ENCODE results near the gene EHD1.

Gene EHD1

DNA sequence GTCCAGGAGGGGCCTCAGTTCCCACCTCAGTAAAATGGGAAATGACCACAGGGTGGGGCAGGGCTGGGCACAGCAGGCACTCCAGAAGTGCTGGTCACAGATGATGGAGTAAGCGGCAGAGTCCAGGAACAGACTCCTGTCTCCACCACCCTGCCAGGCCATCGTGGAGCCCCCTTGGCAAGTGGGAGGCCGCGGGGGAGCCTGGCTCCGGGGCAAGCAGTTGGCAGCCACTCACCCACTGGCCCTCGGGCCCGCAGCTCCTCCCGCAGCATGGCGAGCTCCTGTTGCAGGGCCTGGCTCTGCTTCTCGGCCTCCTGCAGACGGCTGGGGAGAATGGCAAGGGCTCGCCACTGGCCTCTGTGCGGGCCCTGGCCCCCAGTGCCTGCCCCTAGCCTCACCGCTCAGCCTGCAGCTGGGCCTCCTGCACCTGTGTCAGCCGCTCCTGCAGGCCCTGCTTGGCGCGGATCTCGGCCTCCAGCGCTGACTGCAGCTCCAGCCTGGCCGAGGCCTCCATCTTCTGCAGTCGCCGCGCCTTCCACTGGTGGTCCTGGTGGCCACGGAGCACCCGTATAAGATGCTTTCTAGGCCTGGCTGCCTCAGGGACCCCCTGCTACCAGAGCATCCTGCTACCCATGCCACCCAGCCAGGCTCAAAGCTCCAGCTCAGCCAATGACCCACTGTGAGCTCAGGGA lies 44.2 kb downstream of the EHD1 start:
- peaks cover 6% of the 10 kb centered on the region for H3K4me1 ChIP-seq (ENCODE audit: insufficient read depth, low read length, poor library complexity, severe bottlenecking)
- TF ChIP-seq, protein P1, sequence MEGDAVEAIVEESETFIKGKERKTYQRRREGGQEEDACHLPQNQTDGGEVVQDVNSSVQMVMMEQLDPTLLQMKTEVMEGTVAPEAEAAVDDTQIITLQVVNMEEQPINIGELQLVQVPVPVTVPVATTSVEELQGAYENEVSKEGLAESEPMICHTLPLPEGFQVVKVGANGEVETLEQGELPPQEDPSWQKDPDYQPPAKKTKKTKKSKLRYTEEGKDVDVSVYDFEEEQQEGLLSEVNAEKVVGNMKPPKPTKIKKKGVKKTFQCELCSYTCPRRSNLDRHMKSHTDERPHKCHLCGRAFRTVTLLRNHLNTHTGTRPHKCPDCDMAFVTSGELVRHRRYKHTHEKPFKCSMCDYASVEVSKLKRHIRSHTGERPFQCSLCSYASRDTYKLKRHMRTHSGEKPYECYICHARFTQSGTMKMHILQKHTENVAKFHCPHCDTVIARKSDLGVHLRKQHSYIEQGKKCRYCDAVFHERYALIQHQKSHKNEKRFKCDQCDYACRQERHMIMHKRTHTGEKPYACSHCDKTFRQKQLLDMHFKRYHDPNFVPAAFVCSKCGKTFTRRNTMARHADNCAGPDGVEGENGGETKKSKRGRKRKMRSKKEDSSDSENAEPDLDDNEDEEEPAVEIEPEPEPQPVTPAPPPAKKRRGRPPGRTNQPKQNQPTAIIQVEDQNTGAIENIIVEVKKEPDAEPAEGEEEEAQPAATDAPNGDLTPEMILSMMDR (conservative IDR thresholded peaks at IDR 0.05; ENCODE audit: low read length): no peak
- no peak for TF ChIP-seq EZH2phosphoT487 (IDR thresholded peaks at IDR 0.05; ENCODE audit: borderline replicate concordance)
- H3K36me3 ChIP-seq (ENCODE audit: insufficient read depth, low read length): no peaks in the 10 kb centered on the region
- H3F3A ChIP-seq (ENCODE audit: low read depth): no peaks in the 10 kb centered on the region
- no peaks in the 10 kb centered on the region for H3K9me2 ChIP-seq (replicated peaks; ENCODE audit: low read depth, low read length)
- no peaks in the 10 kb centered on the region for H3K9me3 ChIP-seq (ENCODE audit: insufficient read depth, low read depth, low read length)
- H3K4me2 ChIP-seq (ENCODE audit: low read depth, low read length, poor library complexity, severe bottlenecking): no peak overlapping the region
- H2AFZ ChIP-seq (ENCODE audit: low read length): no peak overlapping the region
- H3K79me2 ChIP-seq (ENCODE audit: insufficient read depth, low read length): no peaks in the 10 kb centered on the region
- H4K20me1 ChIP-seq (ENCODE audit: insufficient read depth, low read length, poor library complexity, severe bottlenecking): no peaks in the 10 kb centered on the region
- no peak overlapping the region for H3K4me3 ChIP-seq (ENCODE audit: low read length, poor library complexity, severe bottlenecking)
- no peak overlapping the region for H3K9ac ChIP-seq (ENCODE audit: low read depth, low read length, poor library complexity, severe bottlenecking)
- H3K27me3 ChIP-seq (ENCODE audit: insufficient read depth, low read length, poor library complexity, severe bottlenecking): no peaks in the 10 kb centered on the region

- H3K4me3 ChIP-seq (ENCODE audit: low read length, poor library complexity, severe bottlenecking): no peak overlapping the region
- no peaks in the 10 kb centered on the region for H3K9me2 ChIP-seq (replicated peaks; ENCODE audit: low read depth, low read length)
- no peak overlapping the region for H2AFZ ChIP-seq (ENCODE audit: low read length)
- no peaks in the 10 kb centered on the region for H3K27me3 ChIP-seq (ENCODE audit: insufficient read depth, low read length, poor library complexity, severe bottlenecking)
- no peaks in the 10 kb centered on the region for H3F3A ChIP-seq (ENCODE audit: low read depth)
- H3K79me2 ChIP-seq (ENCODE audit: insufficient read depth, low read length): no peaks in the 10 kb centered on the region
- H3K9ac ChIP-seq (ENCODE audit: low read depth, low read length, poor library complexity, severe bottlenecking): no peak overlapping the region
- H3K4me1 ChIP-seq (ENCODE audit: insufficient read depth, low read length, poor library complexity, severe bottlenecking): peaks cover 6% of the 10 kb centered on the region
- TF ChIP-seq EZH2phosphoT487 (IDR thresholded peaks at IDR 0.05; ENCODE audit: borderline replicate concordance): no peak
- TF ChIP-seq, protein P1 (conservative IDR thresholded peaks at IDR 0.05; ENCODE audit: low read length): no peak
- H3K9me3 ChIP-seq (ENCODE audit: insufficient read depth, low read depth, low read length): no peaks in the 10 kb centered on the region
- no peaks in the 10 kb centered on the region for H4K20me1 ChIP-seq (ENCODE audit: insufficient read depth, low read length, poor library complexity, severe bottlenecking)
- no peak overlapping the region for H3K4me2 ChIP-seq (ENCODE audit: low read depth, low read length, poor library complexity, severe bottlenecking)
- no peaks in the 10 kb centered on the region for H3K36me3 ChIP-seq (ENCODE audit: insufficient read depth, low read length)
These were observed 44.9 kb downstream of the EHD1 start for GRCh38 chr11:64833509-64833908.

DNA sequence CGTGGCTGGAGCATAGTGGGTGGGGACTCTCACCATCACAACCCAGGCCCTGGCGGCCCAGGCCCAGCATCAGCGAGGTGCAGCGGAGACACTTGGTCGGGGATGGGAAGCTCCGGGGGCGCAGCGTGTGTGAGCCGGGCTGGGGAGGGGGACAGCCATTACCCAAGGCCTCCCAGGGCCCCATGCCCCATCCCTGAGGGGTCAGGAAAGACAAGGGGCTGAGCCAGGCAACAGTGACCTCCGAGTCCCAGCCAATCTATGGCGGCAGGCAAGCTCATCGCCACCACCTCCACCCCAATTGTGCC lies 45.3 kb downstream of the EHD1 start:
- no peaks in the 10 kb centered on the region for H3F3A ChIP-seq (ENCODE audit: low read depth)
- no peaks in the 10 kb centered on the region for H3K36me3 ChIP-seq (ENCODE audit: insufficient read depth, low read length)
- no peaks in the 10 kb centered on the region for H3K79me2 ChIP-seq (ENCODE audit: insufficient read depth, low read length)
- no peak overlapping the region for H3K4me3 ChIP-seq (ENCODE audit: low read length, poor library complexity, severe bottlenecking)
- H3K27me3 ChIP-seq (ENCODE audit: insufficient read depth, low read length, poor library complexity, severe bottlenecking): no peaks in the 10 kb centered on the region
- TF ChIP-seq EZH2phosphoT487 (IDR thresholded peaks at IDR 0.05; ENCODE audit: borderline replicate concordance): no peak
- TF ChIP-seq, protein P1 (conservative IDR thresholded peaks at IDR 0.05; ENCODE audit: low read length): no peak
- H4K20me1 ChIP-seq (ENCODE audit: insufficient read depth, low read length, poor library complexity, severe bottlenecking): no peaks in the 10 kb centered on the region
- no peak overlapping the region for H2AFZ ChIP-seq (ENCODE audit: low read length)
- no peak overlapping the region for H3K4me2 ChIP-seq (ENCODE audit: low read depth, low read length, poor library complexity, severe bottlenecking)
- no peaks in the 10 kb centered on the region for H3K9me2 ChIP-seq (replicated peaks; ENCODE audit: low read depth, low read length)
- H3K9me3 ChIP-seq (ENCODE audit: insufficient read depth, low read depth, low read length): no peaks in the 10 kb centered on the region
- peaks cover 6% of the 10 kb centered on the region for H3K4me1 ChIP-seq (ENCODE audit: insufficient read depth, low read length, poor library complexity, severe bottlenecking)
- no peak overlapping the region for H3K9ac ChIP-seq (ENCODE audit: low read depth, low read length, poor library complexity, severe bottlenecking)
